ENCODE results near the gene PARVB.

The PARVB gene

GRCh38 chr22:44188316-44188715, 164.2 kb downstream of the PARVB start:
- DNase-seq: no peak

- DNase-seq: no peak
Observed at GRCh38 chr22:44188986-44189630, 165.0 kb downstream of the PARVB start.

DNA sequence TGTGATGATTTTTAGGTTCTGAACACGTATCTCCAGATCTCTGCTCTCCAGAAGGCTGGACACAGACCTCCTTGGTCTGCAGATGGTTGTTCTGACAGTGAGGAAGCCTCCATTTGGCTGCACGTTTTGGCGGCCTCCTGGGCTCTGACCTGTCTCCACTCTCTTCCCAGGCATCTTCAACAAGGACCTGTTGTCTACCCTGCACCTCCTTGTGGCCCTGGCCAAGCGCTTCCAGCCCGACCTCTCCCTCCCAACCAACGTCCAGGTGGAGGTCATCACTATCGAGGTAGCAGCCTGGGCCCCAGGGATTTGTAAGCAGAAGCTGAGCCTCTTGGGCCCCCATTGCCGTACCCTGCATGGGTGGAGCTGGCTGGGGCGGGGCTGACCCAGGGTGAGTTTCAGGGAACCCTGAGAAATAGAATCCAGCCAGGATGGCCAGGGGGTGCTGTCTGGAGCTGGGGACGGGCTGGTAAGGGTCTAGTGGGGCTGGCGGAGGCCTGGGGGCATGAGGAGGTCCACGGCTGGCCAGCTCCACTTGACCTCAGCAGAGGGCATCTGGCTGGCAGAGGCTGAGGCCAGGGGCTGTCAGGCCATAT, 166.4 kb downstream of the PARVB start:
- no peak for DNase-seq

- DNase-seq: no peak
Observed at GRCh38 chr22:44191036-44191454, 166.9 kb downstream of the PARVB start.

DNA sequence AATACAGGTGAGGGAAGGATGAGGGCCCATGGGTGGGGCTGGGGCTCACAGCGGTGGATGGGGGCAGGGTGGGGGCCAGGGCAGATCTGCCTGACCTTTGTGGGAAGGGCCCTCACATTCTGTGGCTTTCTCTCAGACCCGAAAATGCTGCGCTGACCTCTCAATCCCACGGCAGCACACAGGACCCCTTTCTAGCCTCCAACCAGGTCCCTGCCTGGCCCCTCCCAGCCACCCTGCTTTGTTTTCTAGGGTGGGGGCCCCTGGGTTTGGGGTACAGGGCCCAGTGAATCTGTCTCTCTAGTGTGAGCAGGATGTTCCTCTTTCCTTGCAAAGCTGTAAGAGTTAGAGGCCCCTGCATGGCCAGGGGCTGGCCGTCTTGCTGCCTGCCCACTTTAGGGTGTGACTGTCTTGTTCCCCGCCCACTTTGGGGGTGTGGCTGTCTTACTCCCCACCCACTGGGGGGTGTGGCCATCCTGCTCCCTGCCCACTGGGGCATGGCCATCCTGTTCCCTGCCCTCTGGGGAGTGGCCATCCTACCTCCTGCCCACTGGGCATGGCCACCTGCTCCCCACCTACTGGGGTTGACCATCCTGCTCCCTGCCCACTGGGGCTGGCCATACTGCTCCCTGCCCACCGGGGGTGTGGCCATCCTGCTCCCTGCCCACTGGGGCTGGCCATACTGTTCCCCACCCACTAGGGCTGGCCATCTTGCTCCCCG, 168.2 kb downstream of the PARVB start:
- no peak for DNase-seq

GRCh38 chr22:44192816-44193534, 168.9 kb downstream of the PARVB start:
- DNase-seq: no peak

GRCh38 chr22:44193535-44193891, 169.4 kb downstream of the PARVB start:
- DNase-seq: no peak

DNA sequence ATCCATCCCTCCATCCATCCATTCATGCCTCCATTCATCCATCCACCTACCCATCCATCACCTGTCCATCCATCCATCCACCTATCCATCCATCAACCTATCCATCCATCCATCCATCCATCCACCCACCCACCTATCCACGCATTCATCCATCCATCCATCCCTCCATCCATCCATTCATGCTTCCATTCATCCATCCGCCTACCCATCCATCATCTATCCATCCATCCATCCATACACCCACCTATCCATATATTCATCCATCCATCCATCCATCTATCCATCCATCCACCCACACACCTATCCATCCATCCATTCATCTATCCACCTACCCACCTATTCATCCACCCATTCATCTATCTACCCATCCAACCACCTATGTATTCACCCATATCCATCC, 170.5 kb downstream of the PARVB start:
- DNase-seq: no peak

DNA sequence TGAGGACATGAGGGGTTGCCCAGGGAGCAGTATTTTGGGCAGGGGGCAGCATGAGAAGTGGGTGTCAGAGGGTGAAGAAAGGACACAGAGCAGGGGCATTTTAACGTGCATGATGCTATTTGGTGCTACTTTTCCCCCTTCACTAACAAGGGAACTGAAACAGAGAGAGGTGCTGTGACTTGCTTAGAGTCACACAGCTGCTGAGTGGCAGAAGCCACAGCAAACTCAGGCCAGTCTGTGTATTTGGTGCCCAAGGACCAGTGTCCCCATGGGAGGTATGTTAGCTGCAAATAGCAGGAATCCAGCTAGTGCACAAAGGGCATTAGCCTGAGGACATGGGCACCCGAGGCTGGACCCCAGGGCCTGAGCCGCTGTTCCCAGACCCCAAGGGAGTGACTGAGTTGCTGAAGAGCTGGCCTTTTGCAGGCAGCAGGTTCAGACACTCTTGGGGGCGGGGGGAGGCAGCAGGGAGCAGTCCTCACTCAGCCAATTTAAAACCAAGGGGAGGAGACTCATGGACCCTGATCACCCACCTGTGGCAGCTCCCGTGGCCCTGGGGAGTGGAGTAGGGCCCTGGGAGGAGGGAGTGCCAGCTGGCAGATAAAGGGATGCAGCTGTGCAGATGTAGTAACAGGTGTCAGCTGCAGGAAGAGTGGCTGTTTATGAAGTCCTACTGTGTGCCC, 171.2 kb downstream of the PARVB start:
- DNase-seq: no peak

DNA sequence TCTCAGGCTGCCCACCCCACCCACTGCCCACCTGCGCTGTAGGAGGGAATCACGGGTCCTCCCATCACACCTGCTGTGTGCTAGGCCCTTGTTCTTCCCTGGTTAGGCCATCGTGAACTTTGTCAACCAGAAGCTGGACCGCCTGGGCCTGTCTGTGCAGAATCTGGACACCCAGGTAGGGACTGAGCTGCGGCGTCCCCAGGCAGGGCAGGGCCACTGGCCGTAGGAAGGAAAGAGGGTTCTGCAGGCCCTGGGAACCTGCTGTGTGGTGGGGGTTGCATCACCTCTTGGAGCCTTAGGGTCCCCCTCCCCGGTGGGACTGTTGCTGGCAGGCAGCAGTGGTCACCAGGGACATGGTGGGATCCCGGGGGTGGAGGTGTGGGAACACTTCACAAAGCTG, 172.1 kb downstream of the PARVB start:
- no peak for DNase-seq

DNA sequence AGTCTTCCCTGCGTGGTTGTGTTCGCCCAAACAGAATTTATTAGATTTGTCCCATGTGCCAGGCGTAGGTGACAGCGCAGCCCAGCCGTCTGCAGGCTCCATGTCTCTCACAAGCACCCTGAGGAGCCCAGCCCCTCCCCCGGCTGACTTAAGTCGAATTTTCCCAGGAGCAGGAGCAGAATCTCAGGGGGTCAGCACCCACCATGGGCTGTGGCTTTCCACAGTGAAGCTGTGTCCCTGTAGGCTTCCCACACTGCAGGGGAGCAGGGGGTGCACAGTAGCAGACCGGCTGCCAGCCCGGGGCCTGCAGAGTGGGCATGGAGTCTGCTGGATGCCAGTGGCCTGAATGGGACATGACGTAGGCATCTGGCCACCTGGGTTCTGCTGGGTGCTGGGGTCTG, 172.6 kb downstream of the PARVB start:
- no peak for DNase-seq

DNA sequence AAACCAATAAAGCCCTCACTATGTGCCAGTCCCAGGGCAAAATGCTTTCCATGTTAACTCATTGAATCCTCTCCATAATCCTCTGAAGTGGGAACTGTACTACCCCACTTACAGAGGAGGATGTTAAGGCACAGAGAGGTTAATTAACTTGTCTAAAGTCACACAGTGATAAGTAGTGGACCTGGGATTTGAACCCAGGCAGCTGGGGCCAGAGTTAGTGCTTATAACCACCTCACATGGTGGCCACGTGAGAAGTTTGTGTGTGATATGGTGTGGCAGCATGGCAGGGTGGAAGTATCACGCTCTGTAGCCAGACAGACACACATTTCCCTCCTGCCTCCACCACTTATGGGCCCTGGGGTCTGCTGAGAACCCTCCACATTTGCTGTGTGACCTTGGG, 173.2 kb downstream of the PARVB start:
- DNase-seq: no peak

DNA sequence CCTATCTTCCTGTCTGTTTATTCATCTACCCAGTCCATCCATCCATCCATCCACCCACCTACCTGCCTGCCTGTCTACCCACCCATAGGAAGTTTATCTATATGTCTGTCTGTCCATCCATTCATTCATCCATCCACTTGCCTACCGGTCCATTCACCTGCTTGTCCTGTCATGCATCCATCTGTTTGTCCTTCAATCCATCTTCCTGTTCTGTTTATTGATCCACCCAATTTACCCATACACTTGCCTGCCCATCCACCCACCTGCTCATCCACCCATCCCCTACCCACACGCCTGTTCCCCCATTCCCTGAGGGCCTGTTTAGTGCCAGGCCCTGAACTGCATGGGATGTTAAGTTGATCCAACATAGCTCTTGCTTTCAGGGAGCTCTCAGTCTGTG, 175.1 kb downstream of the PARVB start:
- no peak for DNase-seq

DNA sequence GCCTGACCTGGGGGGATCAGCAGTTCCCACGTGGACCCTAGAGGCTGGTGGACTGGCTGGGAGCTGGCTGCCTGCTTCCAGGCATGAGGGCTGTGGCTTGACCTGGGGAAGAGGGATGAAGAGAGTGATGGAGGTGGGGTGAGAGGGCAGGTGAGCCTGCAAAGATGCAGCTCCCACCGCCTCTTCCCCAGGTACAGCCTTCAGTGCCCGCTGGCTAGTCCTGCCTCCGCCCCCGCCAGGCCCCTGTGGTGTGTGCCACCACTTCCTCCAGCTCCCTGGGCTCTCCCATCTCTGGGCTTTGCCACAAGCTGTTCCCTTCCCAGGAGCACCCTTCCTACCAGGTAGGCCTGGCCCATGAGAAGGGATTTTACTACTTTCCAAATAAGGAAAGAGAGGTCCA, 175.8 kb downstream of the PARVB start:
- no peak for DNase-seq

- DNase-seq: no peak
Observed at GRCh38 chr22:44200451-44200850, 176.3 kb downstream of the PARVB start.

- DNase-seq: no peak
Observed at GRCh38 chr22:44200855-44201550, 176.9 kb downstream of the PARVB start.

DNA sequence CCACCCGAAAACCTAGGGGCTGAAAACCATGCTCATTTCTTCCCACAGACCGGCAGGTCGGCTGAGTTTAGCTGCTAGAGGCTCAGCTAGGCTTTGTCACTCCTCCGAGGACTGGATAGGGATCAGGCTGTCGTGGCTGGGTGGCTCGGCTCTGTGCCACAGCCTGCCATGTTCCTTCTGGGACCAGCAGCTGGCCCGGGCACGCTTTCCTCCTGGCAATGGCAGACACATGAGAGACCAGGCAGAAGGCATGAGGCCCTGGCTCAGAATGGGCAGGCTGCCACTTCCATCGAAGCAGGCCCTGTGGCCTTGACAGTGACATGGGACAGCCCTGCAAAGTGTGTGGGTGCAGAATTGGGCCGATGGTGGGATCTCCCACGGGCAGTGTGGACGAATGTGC, 177.6 kb downstream of the PARVB start:
- no peak for DNase-seq

- no peak for DNase-seq
Observed at GRCh38 chr22:44202261-44202789, 178.2 kb downstream of the PARVB start.

GRCh38 chr22:44203203-44203602, 179.1 kb downstream of the PARVB start:
- no peak for DNase-seq

GRCh38 chr22:44204739-44205515, 180.8 kb downstream of the PARVB start:
- DNase-seq: no peak

- no peak for DNase-seq
Observed at GRCh38 chr22:44205516-44206329, 181.6 kb downstream of the PARVB start.

Measured in NCI-H524 treated with DMSO at 0.1 percent for 48 hours (cell line).